Measurements from ENCODE around the gene GLB1L3.
"Not testable (repeated sequence)": the region's sequence is repeated elsewhere in the genome, so short reads cannot be mapped to it uniquely, and the experiment has no call there.

The GLB1L3 gene

GRCh38 chr11:134276396-134277182 is 410 bp downstream of the GLB1L3 start:
- DNase-seq (ENCODE audit: low read depth): no peak
- TF ChIP-seq CTCF (conservative IDR thresholded peaks at IDR 0.05; ENCODE audit: low read length): no peak
- H3K4me3 ChIP-seq (ENCODE audit: low read length): no peak overlapping the region

DNA sequence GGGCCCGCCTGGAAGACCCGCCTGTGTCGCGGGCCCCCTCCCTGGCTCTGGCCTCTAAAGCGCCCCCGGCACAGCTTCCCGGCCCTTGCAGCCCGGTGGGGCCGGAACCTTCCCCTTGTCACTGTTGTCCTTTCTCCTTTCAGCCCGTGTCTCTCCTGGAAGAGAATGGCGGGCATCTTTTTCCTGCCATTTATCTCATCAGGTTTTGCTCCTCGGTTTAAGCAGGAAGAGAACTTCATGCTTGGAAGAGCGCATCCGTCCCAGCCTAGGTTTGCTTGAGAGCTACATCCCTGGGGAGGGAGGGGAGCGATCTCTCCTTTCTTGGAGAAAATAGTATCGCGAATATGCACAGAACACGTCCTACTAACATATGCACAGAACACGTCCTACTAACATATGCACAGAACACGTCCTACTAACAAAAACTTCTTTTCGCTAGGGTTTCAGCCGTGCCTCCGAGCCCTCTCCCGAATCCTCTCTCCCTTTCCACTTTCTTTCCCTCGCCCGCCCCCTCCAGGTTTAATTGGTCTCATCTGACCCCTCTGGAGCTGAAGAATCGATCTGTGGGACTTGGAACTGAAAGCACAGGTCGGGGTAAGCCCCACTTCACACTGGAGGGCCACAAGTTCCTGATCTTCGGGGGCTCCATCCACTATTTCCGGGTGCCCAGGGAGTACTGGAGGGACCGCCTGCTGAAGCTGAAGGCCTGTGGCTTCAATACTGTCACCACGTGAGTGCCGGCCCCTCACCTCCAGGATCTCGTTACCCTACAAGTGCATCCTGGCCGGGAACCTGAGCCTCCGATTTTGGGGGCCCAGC is 1.2 kb downstream of the GLB1L3 start:
- H3K4me3 ChIP-seq (ENCODE audit: low read length): no peak overlapping the region
- DNase-seq (ENCODE audit: low read depth): no peak
- no peak for TF ChIP-seq CTCF (conservative IDR thresholded peaks at IDR 0.05; ENCODE audit: low read length)

GRCh38 chr11:134278356-134278755 is 2.2 kb downstream of the GLB1L3 start:
- DNase-seq (ENCODE audit: low read depth): no peak
- no peak overlapping the region for H3K4me3 ChIP-seq (ENCODE audit: low read length)
- TF ChIP-seq CTCF (conservative IDR thresholded peaks at IDR 0.05; ENCODE audit: low read length): no peak

- not testable (repeated sequence) for H3K4me3 ChIP-seq (ENCODE audit: low read length); DNase-seq (ENCODE audit: low read depth)
These were observed 5.5 kb downstream of the GLB1L3 start for GRCh38 chr11:134281635-134282034.

- H3K4me3 ChIP-seq (ENCODE audit: low read length): no peak overlapping the region
- DNase-seq (ENCODE audit: low read depth): no peak
- no peak for TF ChIP-seq CTCF (conservative IDR thresholded peaks at IDR 0.05; ENCODE audit: low read length)
These were observed 6.2 kb downstream of the GLB1L3 start for GRCh38 chr11:134282121-134283045.

- no peak overlapping the region for H3K4me3 ChIP-seq (ENCODE audit: low read length)
- TF ChIP-seq CTCF (conservative IDR thresholded peaks at IDR 0.05; ENCODE audit: low read length): no peak
- no peak for DNase-seq (ENCODE audit: low read depth)
These were observed 7.5 kb downstream of the GLB1L3 start for GRCh38 chr11:134283461-134284230.

- DNase-seq (ENCODE audit: low read depth); H3K4me3 ChIP-seq (ENCODE audit: low read length): not testable (repeated sequence)
These were observed 8.2 kb downstream of the GLB1L3 start for GRCh38 chr11:134284349-134284748.
